Measurements from ENCODE around the gene PIP4P1. TPM values are rescaled to one million over a fixed set of nuclear protein-coding genes. Genes with fewer than 3 reads are reported as not detected.

Gene PIP4P1
- total RNA-seq, 3 donors from 2014 or later (not counting 1 experiment from before 2014, with no cell fraction given), result 61.5 to 68.2 (median 63.3) TPM

DNA sequence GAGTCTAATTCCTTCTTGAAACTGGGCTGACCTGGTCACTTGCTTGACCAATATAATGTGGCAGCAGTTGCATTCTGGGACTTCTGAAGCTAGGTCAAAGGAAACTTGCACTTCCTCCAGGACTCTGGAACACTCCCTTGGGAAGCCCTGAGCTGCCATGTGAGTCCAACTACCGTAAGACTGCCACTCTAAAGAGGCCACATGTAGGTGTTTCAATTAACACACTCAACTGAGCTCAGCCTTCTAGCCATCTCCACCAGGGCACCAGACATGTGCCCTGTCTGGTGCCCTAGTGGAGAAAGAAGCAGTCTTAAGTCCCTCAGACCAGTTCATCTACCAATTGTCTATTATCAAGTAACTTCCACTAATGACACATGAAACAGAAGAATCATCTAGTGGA is 41.8 kb downstream of the PIP4P1 start:
- 88% methylated on average over 1 of the region's 1 CpG for WGBS (ENCODE audit: insufficient coverage)
- no peaks in the 10 kb centered on the region for H3K27me3 ChIP-seq (ENCODE audit: control insufficient read depth, insufficient read depth, low read length)
- Mint-ChIP-seq H3K27me3 (ENCODE audit: low read depth in 2 of 2) (no peaks in the 10 kb centered on the region), H3K36me3 (no peaks in the 10 kb centered on the region), H3K4me1 (peaks cover 6% of the 10 kb centered on the region in 2 donors), H3K9me3 (no peaks in the 10 kb centered on the region), H3K4me3 (no peak overlapping the region), H3K27ac (no peak overlapping the region)
- TF ChIP-seq, protein P1, sequence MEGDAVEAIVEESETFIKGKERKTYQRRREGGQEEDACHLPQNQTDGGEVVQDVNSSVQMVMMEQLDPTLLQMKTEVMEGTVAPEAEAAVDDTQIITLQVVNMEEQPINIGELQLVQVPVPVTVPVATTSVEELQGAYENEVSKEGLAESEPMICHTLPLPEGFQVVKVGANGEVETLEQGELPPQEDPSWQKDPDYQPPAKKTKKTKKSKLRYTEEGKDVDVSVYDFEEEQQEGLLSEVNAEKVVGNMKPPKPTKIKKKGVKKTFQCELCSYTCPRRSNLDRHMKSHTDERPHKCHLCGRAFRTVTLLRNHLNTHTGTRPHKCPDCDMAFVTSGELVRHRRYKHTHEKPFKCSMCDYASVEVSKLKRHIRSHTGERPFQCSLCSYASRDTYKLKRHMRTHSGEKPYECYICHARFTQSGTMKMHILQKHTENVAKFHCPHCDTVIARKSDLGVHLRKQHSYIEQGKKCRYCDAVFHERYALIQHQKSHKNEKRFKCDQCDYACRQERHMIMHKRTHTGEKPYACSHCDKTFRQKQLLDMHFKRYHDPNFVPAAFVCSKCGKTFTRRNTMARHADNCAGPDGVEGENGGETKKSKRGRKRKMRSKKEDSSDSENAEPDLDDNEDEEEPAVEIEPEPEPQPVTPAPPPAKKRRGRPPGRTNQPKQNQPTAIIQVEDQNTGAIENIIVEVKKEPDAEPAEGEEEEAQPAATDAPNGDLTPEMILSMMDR (IDR thresholded peaks at IDR 0.05), result no peak
- no peak overlapping the region for H3K4me3 ChIP-seq (ENCODE audit: low read length)
- H3K27ac ChIP-seq (ENCODE audit: low read length), result no peak overlapping the region
- H3K36me3 ChIP-seq (ENCODE audit: control insufficient read depth, insufficient read depth, low read length), result no peaks in the 10 kb centered on the region
- ATAC-seq (no peak), DNase-seq (no peak)
- no peaks in the 10 kb centered on the region for H3K9me3 ChIP-seq (ENCODE audit: control insufficient read depth, insufficient read depth, low read length)
- peaks cover 2% of the 10 kb centered on the region for H3K4me1 ChIP-seq (ENCODE audit: control insufficient read depth, insufficient read depth, low read length)
- intact Hi-C loops (cut with micrococcal nuclease), result no loop called here

DNA sequence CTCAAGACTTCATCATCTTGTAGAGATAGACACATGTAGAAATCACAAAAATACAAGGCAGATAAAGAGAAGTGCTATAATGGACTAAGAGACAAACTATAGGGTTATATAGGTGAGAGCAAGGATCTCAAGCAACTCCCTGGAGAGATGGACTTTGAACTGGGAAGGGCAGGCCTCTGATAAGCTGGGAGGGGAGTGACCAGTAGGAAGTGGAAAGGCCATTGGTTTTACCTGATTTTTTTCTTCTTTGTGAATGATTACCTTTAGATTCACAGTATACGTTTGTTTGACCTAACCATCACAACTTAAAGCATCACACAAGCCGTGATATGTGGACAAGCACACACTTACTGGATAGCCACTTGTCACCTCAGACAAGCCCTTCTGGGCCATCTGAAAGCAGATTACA is 42.7 kb downstream of the PIP4P1 start:
- H3K4me3 Mint-ChIP-seq, result no peak overlapping the region
- TF ChIP-seq, protein P1 (IDR thresholded peaks at IDR 0.05), result no peak
- H3K4me1 Mint-ChIP-seq, result peaks cover 15 to 16% of the 10 kb centered on the region in 2 donors
- intact Hi-C loops (cut with micrococcal nuclease), result no loop called here
- H3K27me3 Mint-ChIP-seq (ENCODE audit: low read depth in 2 of 2), result no peaks in the 10 kb centered on the region
- WGBS (ENCODE audit: insufficient coverage), result 97% methylated on average over 2 of the region's 2 CpGs
- no peaks in the 10 kb centered on the region for H3K36me3 Mint-ChIP-seq
- no peak overlapping the region for H3K4me3 ChIP-seq (ENCODE audit: low read length)
- H3K9me3 ChIP-seq (ENCODE audit: control insufficient read depth, insufficient read depth, low read length), result no peaks in the 10 kb centered on the region
- H3K36me3 ChIP-seq (ENCODE audit: control insufficient read depth, insufficient read depth, low read length), result no peaks in the 10 kb centered on the region
- peaks cover 9% of the 10 kb centered on the region for H3K4me1 ChIP-seq (ENCODE audit: control insufficient read depth, insufficient read depth, low read length)
- no peak overlapping the region for H3K27ac ChIP-seq (ENCODE audit: low read length)
- no peak for ATAC-seq
- DNase-seq, result no peak
- no peaks in the 10 kb centered on the region for H3K27me3 ChIP-seq (ENCODE audit: control insufficient read depth, insufficient read depth, low read length)
- H3K9me3 Mint-ChIP-seq, result no peaks in the 10 kb centered on the region
- H3K27ac Mint-ChIP-seq, result no peak overlapping the region

DNA sequence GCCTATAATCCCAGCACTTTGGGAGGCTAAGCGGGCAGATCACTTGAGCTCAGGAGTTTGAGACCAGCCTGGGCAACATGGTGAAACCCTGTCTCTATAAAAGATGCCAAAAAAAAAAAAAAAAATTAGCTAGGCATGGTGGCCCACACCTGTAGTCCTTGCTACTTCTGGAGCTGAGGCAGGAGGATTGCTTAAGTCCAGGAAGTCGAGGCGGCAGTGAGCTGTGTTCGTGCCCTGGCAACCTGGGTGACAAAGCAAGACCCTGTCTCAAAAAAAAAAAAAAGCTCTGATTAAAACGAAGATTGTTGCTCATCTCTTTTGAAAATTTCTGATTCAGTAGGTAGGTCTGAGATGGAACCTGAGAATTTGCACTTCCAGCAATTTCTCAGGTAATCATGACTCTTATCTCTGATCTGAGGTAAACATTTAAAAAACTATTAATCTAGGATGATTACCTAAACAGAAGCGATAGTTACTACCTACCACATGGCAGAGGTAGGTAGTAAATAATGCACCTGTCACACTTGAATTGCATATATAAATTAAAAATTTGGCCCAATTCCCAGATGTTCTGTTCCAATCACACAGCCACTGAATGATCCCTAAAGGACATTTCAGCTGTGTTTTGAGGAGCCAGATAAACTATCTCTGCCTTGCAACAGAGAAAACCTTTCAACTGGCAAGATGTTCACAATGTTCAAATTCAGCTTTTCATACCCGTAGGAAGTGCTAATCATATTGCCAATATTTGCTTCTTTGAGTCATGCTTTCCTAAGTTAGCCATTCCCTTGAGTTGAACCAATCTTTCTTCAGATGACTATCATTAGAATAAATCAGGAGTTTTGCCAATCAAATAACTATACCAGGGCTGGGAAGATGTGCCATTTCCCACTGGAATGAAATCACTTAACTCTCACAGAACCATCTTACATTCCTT is 43.7 kb downstream of the PIP4P1 start:
- Histone ChIP-seq H3K4me3 (ENCODE audit: low read length) (no peak overlapping the region), H3K9me3 (ENCODE audit: control insufficient read depth, insufficient read depth, low read length) (no peaks in the 10 kb centered on the region), H3K27me3 (ENCODE audit: control insufficient read depth, insufficient read depth, low read length) (no peaks in the 10 kb centered on the region), H3K4me1 (ENCODE audit: control insufficient read depth, insufficient read depth, low read length) (peaks cover 9% of the 10 kb centered on the region), H3K27ac (ENCODE audit: low read length) (no peak overlapping the region), H3K36me3 (ENCODE audit: control insufficient read depth, insufficient read depth, low read length) (no peaks in the 10 kb centered on the region)
- no peak for ATAC-seq
- Mint-ChIP-seq H3K36me3 (no peaks in the 10 kb centered on the region), H3K27me3 (ENCODE audit: low read depth in 2 of 2) (no peaks in the 10 kb centered on the region), H3K27ac (no peak overlapping the region), H3K4me1 (peaks cover 20 to 24% of the 10 kb centered on the region in 2 donors), H3K4me3 (no peak overlapping the region), H3K9me3 (no peaks in the 10 kb centered on the region)
- TF ChIP-seq, protein P1 (IDR thresholded peaks at IDR 0.05), result no peak
- intact Hi-C loops (cut with micrococcal nuclease), result no loop called here
- 67% methylated on average over 6 of the region's 7 CpGs for WGBS (ENCODE audit: insufficient coverage)
- no peak for DNase-seq

Data from natural killer cell (primary cell).